HepG2 (cell line): ENCODE data around the gene TET2. TPM values are rescaled to one million over a fixed set of nuclear protein-coding genes. Genes with fewer than 3 reads are reported as not detected.

Experiments
- FOSL1 ChIP-seq: sonication (generic); formaldehyde crosslinking; IDR thresholded peaks from 2 replicates; pipeline ENCODE4 v1.9.0; 2021; ENCODE audit warnings: missing genetic modification reagents, borderline replicate concordance
- FOXJ3 ChIP-seq: sonication (generic); formaldehyde crosslinking; IDR thresholded peaks from 2 replicates; pipeline ENCODE4 v1.4.0; 2020; ENCODE audit warnings: missing genetic modification reagents, mild to moderate bottlenecking, borderline replicate concordance
- GATAD1 ChIP-seq: IDR thresholded peaks from 2 replicates; pipeline ENCODE4 v1.6.1; 2016; ENCODE audit warnings: missing genetic modification reagents, missing compliant biosample characterization
- KMT2B ChIP-seq: IDR thresholded peaks from 2 replicates; pipeline ENCODE4 v1.6.1; 2016; ENCODE audit warnings: missing genetic modification reagents, missing compliant biosample characterization
- PAWR ChIP-seq: sonication (generic); formaldehyde crosslinking; IDR thresholded peaks from 2 replicates; pipeline ENCODE4 v1.4.0; 2020; ENCODE audit warnings: missing genetic modification reagents, mild to moderate bottlenecking, borderline replicate concordance
- SSRP1 ChIP-seq: IDR thresholded peaks from 2 replicates; pipeline ENCODE4 v1.6.1; 2016; ENCODE audit warnings: control low read depth
- TSC22D2 ChIP-seq: sonication (generic); formaldehyde crosslinking; IDR thresholded peaks from 2 replicates; pipeline ENCODE4 v1.5.1; 2020; ENCODE audit warnings: missing genetic modification reagents, mild to moderate bottlenecking, borderline replicate concordance
- ZNF263 ChIP-seq: sonication (generic); formaldehyde crosslinking; IDR thresholded peaks from 2 replicates; pipeline ENCODE4 v1.4.0; 2020; ENCODE audit warnings: missing genetic modification reagents
- ZNF326 ChIP-seq: sonication (generic); formaldehyde crosslinking; IDR thresholded peaks from 2 replicates; pipeline ENCODE4 v1.4.0; 2020; ENCODE audit warnings: missing genetic modification reagents, borderline replicate concordance
- ZNF34 ChIP-seq: sonication (generic); formaldehyde crosslinking; IDR thresholded peaks from 2 replicates; pipeline ENCODE4 v1.4.0; 2020; ENCODE audit warnings: mild to moderate bottlenecking, missing genetic modification reagents, borderline replicate concordance
- ZNF567 ChIP-seq: sonication (generic); formaldehyde crosslinking; IDR thresholded peaks from 2 replicates; pipeline ENCODE4 v1.8.1; 2023; ENCODE audit warnings: mild to moderate bottlenecking, missing genetic modification reagents, borderline replicate concordance
- ZNF747 ChIP-seq: sonication (generic); formaldehyde crosslinking; IDR thresholded peaks from 2 replicates; pipeline ENCODE4 v1.8.1; 2023; ENCODE audit warnings: missing genetic modification reagents, mild to moderate bottlenecking, borderline replicate concordance
- polyA plus RNA-seq, 8 experiments: library from polyadenylated mRNA; depleted of rRNA in 3 of 8; stranded (reverse) in 7 of 8; unstranded in 1 of 8; fragments of >200 nt; fragmentation: Illumina TruSeq in 4 of 8; extraction: Trizol in 4 of 8; gene quantifications; 2 replicates each; pipeline versions ENCODE4 v1.2.1 to v1.2.3, GENCODE V29; 2011 to 2016; ENCODE audit warnings: low read depth in 4 of 8, missing spikeins in 1 of 8, mixed read lengths in 1 of 8; ENCODE audit not compliant: insufficient read depth in 1 of 8
- total RNA-seq, 5 experiments: library from RNA; depleted of rRNA; stranded (reverse); fragments of >200 nt; fragmentation: Illumina TruSeq; extraction: Trizol; gene quantifications; 2 replicates each; pipeline ENCODE4 v1.2.3, GENCODE V29; 2016; ENCODE audit warnings: low read depth in 1 of 5
- TF ChIP-seq, protein P1 (sequence below): IDR thresholded peaks from 2 replicates; pipeline ENCODE4 v1.6.1; 2012; ENCODE audit warnings: low read length, improper control_type of control experiment
- TF ChIP-seq, protein P2 (sequence below): sonication (generic); formaldehyde crosslinking; conservative IDR thresholded peaks from 2 replicates; pipeline ENCODE4 v1.4.0; 2020; ENCODE audit warnings: mild to moderate bottlenecking, missing genetic modification reagents, moderate library complexity
- TF ChIP-seq, protein P3 (sequence below): IDR thresholded peaks from 2 replicates; pipeline ENCODE4 v1.4.0; 2020; ENCODE audit warnings: mild to moderate bottlenecking, missing genetic modification reagents
- TF ChIP-seq, protein P4 (sequence below): sonication (generic); formaldehyde crosslinking; IDR thresholded peaks from 2 replicates; pipeline ENCODE4 v1.4.0; 2020; ENCODE audit warnings: missing genetic modification reagents

The TET2 gene
- total and polyA plus RNA-seq, 2 of the 13 experiments (the other 11 are each of a cell fraction or from before 2014, with no cell fraction given), result 4.7 to 4.8 TPM

DNA sequence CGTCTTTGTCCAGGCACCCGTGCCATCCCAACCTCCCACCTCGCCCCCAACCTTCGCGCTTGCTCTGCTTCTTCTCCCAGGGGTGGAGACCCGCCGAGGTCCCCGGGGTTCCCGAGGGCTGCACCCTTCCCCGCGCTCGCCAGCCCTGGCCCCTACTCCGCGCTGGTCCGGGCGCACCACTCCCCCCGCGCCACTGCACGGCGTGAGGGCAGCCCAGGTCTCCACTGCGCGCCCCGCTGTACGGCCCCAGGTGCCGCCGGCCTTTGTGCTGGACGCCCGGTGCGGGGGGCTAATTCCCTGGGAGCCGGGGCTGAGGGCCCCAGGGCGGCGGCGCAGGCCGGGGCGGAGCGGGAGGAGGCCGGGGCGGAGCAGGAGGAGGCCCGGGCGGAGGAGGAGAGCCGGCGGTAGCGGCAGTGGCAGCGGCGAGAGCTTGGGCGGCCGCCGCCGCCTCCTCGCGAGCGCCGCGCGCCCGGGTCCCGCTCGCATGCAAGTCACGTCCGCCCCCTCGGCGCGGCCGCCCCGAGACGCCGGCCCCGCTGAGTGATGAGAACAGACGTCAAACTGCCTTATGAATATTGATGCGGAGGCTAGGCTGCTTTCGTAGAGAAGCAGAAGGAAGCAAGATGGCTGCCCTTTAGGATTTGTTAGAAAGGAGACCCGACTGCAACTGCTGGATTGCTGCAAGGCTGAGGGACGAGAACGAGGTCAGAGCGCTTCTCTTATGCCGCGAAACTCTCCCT lies at the start of gene TET2 (continued):
- TF ChIP-seq, protein P1, sequence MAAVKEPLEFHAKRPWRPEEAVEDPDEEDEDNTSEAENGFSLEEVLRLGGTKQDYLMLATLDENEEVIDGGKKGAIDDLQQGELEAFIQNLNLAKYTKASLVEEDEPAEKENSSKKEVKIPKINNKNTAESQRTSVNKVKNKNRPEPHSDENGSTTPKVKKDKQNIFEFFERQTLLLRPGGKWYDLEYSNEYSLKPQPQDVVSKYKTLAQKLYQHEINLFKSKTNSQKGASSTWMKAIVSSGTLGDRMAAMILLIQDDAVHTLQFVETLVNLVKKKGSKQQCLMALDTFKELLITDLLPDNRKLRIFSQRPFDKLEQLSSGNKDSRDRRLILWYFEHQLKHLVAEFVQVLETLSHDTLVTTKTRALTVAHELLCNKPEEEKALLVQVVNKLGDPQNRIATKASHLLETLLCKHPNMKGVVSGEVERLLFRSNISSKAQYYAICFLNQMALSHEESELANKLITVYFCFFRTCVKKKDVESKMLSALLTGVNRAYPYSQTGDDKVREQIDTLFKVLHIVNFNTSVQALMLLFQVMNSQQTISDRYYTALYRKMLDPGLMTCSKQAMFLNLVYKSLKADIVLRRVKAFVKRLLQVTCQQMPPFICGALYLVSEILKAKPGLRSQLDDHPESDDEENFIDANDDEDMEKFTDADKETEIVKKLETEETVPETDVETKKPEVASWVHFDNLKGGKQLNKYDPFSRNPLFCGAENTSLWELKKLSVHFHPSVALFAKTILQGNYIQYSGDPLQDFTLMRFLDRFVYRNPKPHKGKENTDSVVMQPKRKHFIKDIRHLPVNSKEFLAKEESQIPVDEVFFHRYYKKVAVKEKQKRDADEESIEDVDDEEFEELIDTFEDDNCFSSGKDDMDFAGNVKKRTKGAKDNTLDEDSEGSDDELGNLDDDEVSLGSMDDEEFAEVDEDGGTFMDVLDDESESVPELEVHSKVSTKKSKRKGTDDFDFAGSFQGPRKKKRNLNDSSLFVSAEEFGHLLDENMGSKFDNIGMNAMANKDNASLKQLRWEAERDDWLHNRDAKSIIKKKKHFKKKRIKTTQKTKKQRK, result no peak
- TF ChIP-seq ZNF34 (CRISPR knock-in tag) (no peak), SSRP1 (CRISPR knock-in tag) (no peak), GATAD1 (CRISPR knock-in tag) (no peak), FOSL1 (CRISPR knock-in tag) (no peak), ZNF567 (no peak), KMT2B (CRISPR knock-in tag) (peak; percentile 31; the same call in 1 of the 2 replicates), FOXJ3 (CRISPR knock-in tag) (no peak), ZNF326 (CRISPR knock-in tag) (no peak), ZNF263 (CRISPR knock-in tag) (no peak), ZNF747 (no peak), PAWR (CRISPR knock-in tag) (no peak), TSC22D2 (no peak; the same call in 1 of the 2 replicates)
- TF ChIP-seq, protein P2, sequence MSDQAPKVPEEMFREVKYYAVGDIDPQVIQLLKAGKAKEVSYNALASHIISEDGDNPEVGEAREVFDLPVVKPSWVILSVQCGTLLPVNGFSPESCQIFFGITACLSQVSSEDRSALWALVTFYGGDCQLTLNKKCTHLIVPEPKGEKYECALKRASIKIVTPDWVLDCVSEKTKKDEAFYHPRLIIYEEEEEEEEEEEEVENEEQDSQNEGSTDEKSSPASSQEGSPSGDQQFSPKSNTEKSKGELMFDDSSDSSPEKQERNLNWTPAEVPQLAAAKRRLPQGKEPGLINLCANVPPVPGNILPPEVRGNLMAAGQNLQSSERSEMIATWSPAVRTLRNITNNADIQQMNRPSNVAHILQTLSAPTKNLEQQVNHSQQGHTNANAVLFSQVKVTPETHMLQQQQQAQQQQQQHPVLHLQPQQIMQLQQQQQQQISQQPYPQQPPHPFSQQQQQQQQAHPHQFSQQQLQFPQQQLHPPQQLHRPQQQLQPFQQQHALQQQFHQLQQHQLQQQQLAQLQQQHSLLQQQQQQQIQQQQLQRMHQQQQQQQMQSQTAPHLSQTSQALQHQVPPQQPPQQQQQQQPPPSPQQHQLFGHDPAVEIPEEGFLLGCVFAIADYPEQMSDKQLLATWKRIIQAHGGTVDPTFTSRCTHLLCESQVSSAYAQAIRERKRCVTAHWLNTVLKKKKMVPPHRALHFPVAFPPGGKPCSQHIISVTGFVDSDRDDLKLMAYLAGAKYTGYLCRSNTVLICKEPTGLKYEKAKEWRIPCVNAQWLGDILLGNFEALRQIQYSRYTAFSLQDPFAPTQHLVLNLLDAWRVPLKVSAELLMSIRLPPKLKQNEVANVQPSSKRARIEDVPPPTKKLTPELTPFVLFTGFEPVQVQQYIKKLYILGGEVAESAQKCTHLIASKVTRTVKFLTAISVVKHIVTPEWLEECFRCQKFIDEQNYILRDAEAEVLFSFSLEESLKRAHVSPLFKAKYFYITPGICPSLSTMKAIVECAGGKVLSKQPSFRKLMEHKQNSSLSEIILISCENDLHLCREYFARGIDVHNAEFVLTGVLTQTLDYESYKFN (CRISPR knock-in tag), result no peak
- TF ChIP-seq, protein P3, sequence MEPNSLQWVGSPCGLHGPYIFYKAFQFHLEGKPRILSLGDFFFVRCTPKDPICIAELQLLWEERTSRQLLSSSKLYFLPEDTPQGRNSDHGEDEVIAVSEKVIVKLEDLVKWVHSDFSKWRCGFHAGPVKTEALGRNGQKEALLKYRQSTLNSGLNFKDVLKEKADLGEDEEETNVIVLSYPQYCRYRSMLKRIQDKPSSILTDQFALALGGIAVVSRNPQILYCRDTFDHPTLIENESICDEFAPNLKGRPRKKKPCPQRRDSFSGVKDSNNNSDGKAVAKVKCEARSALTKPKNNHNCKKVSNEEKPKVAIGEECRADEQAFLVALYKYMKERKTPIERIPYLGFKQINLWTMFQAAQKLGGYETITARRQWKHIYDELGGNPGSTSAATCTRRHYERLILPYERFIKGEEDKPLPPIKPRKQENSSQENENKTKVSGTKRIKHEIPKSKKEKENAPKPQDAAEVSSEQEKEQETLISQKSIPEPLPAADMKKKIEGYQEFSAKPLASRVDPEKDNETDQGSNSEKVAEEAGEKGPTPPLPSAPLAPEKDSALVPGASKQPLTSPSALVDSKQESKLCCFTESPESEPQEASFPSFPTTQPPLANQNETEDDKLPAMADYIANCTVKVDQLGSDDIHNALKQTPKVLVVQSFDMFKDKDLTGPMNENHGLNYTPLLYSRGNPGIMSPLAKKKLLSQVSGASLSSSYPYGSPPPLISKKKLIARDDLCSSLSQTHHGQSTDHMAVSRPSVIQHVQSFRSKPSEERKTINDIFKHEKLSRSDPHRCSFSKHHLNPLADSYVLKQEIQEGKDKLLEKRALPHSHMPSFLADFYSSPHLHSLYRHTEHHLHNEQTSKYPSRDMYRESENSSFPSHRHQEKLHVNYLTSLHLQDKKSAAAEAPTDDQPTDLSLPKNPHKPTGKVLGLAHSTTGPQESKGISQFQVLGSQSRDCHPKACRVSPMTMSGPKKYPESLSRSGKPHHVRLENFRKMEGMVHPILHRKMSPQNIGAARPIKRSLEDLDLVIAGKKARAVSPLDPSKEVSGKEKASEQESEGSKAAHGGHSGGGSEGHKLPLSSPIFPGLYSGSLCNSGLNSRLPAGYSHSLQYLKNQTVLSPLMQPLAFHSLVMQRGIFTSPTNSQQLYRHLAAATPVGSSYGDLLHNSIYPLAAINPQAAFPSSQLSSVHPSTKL, result no peak
- TF ChIP-seq, protein P4, sequence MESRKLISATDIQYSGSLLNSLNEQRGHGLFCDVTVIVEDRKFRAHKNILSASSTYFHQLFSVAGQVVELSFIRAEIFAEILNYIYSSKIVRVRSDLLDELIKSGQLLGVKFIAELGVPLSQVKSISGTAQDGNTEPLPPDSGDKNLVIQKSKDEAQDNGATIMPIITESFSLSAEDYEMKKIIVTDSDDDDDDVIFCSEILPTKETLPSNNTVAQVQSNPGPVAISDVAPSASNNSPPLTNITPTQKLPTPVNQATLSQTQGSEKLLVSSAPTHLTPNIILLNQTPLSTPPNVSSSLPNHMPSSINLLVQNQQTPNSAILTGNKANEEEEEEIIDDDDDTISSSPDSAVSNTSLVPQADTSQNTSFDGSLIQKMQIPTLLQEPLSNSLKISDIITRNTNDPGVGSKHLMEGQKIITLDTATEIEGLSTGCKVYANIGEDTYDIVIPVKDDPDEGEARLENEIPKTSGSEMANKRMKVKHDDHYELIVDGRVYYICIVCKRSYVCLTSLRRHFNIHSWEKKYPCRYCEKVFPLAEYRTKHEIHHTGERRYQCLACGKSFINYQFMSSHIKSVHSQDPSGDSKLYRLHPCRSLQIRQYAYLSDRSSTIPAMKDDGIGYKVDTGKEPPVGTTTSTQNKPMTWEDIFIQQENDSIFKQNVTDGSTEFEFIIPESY (CRISPR knock-in tag), result no peak
